Measurements from ENCODE around the gene TRPV6. TPM values are rescaled to one million over a fixed set of nuclear protein-coding genes. Genes with fewer than 3 reads are reported as not detected.

Gene TRPV6
- total and polyA plus RNA-seq, 8 donors = 2.6 to 11.7 (median 7.7) TPM; not detected in 1

GRCh38 chr7:142908921-142909890 lies 23.7 kb upstream of the TRPV6 start:
- TF ChIP-seq POLR2A (IDR thresholded peaks at IDR 0.05) (no peak), POLR2AphosphoS5 (IDR thresholded peaks at IDR 0.05) (peak in 2 of 3 donors; percentile 58 to 86)
- Histone ChIP-seq H3K36me3 (no peaks in the 10 kb centered on the region), H3K9me3 (peaks cover 0 to 5% (median 2%) of the 10 kb centered on the region in 4 donors), H3K4me1 (peaks cover 3 to 38% (median 19%) of the 10 kb centered on the region in 4 donors), H3K4me3 (no peak overlapping the region), H3K27me3 (no peaks in the 10 kb centered on the region), H3K27ac (peak overlapping the region; percentile 67 to 81 (median 71))
- peak; percentile 35 to 59 for DNase-seq
- intact Hi-C loops (cut with DNase I; ENCODE audit: low total_unique reads) = no loop called here
- 45 to 60% (median 47%) methylated on average over 21 of the region's 21 CpGs for WGBS, 5 donors

- H3K36me3 ChIP-seq = no peaks in the 10 kb centered on the region
- 89 to 94% (median 93%) methylated on average over 11 of the region's 11 CpGs for WGBS, 5 donors
- H3K27ac ChIP-seq = peak overlapping the region in 2 of 5 donors; percentile 34 to 67
- intact Hi-C loops (cut with DNase I; ENCODE audit: low total_unique reads) = no loop called here
- peaks cover 3 to 29% (median 16%) of the 10 kb centered on the region in 4 donors for H3K4me1 ChIP-seq
- peaks cover 0 to 5% (median 2%) of the 10 kb centered on the region in 4 donors for H3K9me3 ChIP-seq
- no peaks in the 10 kb centered on the region for H3K27me3 ChIP-seq
- no peak overlapping the region for H3K4me3 ChIP-seq
- TF ChIP-seq CTCF (IDR thresholded peaks at IDR 0.05) (no peak), POLR2A (IDR thresholded peaks at IDR 0.05) (no peak), POLR2AphosphoS5 (IDR thresholded peaks at IDR 0.05) (no peak), EP300 (IDR thresholded peaks at IDR 0.05) (no peak)
- no peak for DNase-seq
These were observed 22.7 kb upstream of the TRPV6 start for GRCh38 chr7:142908290-142908689.

- no peak for DNase-seq
- Histone ChIP-seq H3K9me3 (peaks cover 0 to 5% (median 2%) of the 10 kb centered on the region in 4 donors), H3K27ac (no peak overlapping the region), H3K36me3 (no peaks in the 10 kb centered on the region), H3K27me3 (no peaks in the 10 kb centered on the region), H3K4me3 (no peak overlapping the region), H3K4me1 (peaks cover 3 to 28% (median 14%) of the 10 kb centered on the region in 4 donors)
- WGBS, 5 donors = 47 to 96% (median 92%) methylated on average over 2 of the region's 2 CpGs
- intact Hi-C loops (cut with DNase I; ENCODE audit: low total_unique reads) = no loop called here
- TF ChIP-seq CTCF (IDR thresholded peaks at IDR 0.05) = no peak
- no peak for TF ChIP-seq POLR2AphosphoS5 (IDR thresholded peaks at IDR 0.05)
- no peak for TF ChIP-seq POLR2A (IDR thresholded peaks at IDR 0.05)
- no peak for TF ChIP-seq EP300 (IDR thresholded peaks at IDR 0.05)
These were observed 21.1 kb upstream of the TRPV6 start for GRCh38 chr7:142906643-142907042.

- no peak for DNase-seq
- TF ChIP-seq EP300 (IDR thresholded peaks at IDR 0.05) (no peak), POLR2A (IDR thresholded peaks at IDR 0.05) (no peak), CTCF (IDR thresholded peaks at IDR 0.05) (no peak), POLR2AphosphoS5 (IDR thresholded peaks at IDR 0.05) (no peak)
- Histone ChIP-seq H3K4me1 (peaks cover 3 to 26% (median 13%) of the 10 kb centered on the region in 4 donors), H3K27me3 (no peaks in the 10 kb centered on the region), H3K36me3 (no peaks in the 10 kb centered on the region), H3K9me3 (peaks cover 0 to 5% (median 2%) of the 10 kb centered on the region in 4 donors), H3K27ac (no peak overlapping the region), H3K4me3 (no peak overlapping the region)
- 77 to 89% (median 82%) methylated on average over 2 of the region's 2 CpGs for WGBS, 5 donors
- intact Hi-C loops (cut with DNase I; ENCODE audit: low total_unique reads) = no loop called here
These were observed 20.2 kb upstream of the TRPV6 start for GRCh38 chr7:142905759-142906158.
